Measurements from ENCODE around the gene FGD2. TPM values are rescaled to one million over a fixed set of nuclear protein-coding genes. Genes with fewer than 3 reads are reported as not detected.

FGD2 gene
- total RNA-seq, 2 donors from 2014 or later = 10.1 to 11.9 TPM

- Histone ChIP-seq H3K4me1 (peaks cover 3% of the 10 kb centered on the region), H3K9me3 (no peaks in the 10 kb centered on the region), H3K27me3 (no peaks in the 10 kb centered on the region), H3K36me3 (replicated peaks in 1 of 2; ENCODE audit: insufficient read depth in 1 of 2, low read depth in 2 of 2) (no peaks in the 10 kb centered on the region), H3K27ac (peak overlapping the region in 2 of 4 donors; percentile 35 to 46), H3K4me3 (no peak overlapping the region)
- intact Hi-C loops (cut with DNase I) = loop anchor here (10.0 kb wide), 1 partner anchor 237 kb away; no protein-coding TSS in a partner anchor
- TF ChIP-seq POLR2A (IDR thresholded peaks at IDR 0.05) (no peak), CTCF (IDR thresholded peaks at IDR 0.05) (no peak)
- ATAC-seq (peak; percentile 43), DNase-seq (peak in 2 of 4 donors; percentile 19 to 20)
- WGBS, 2 donors = 71 to 77% methylated on average over 8 to 11 of the region's 11 CpGs
These were observed 6.4 kb downstream of the FGD2 start for GRCh38 chr6:37011656-37012378.

- WGBS, 2 donors = 87 to 90% methylated on average over 17 to 18 of the region's 21 CpGs
- TF ChIP-seq CTCF (IDR thresholded peaks at IDR 0.05) = no peak
- TF ChIP-seq POLR2A (IDR thresholded peaks at IDR 0.05) = no peak
- Histone ChIP-seq H3K27ac (no peak overlapping the region), H3K9me3 (no peaks in the 10 kb centered on the region), H3K4me1 (peaks cover 15% of the 10 kb centered on the region), H3K27me3 (no peaks in the 10 kb centered on the region), H3K4me3 (no peak overlapping the region), H3K36me3 (replicated peaks in 1 of 2; ENCODE audit: insufficient read depth in 1 of 2, low read depth in 2 of 2) (no peaks in the 10 kb centered on the region)
- no peak for ATAC-seq
- intact Hi-C loops (cut with DNase I) = loop anchor here (10.0 kb wide), 1 partner anchor 239 kb away; no protein-coding TSS in a partner anchor
- DNase-seq = no peak
These were observed 8.3 kb downstream of the FGD2 start for GRCh38 chr6:37013516-37014491.

GRCh38 chr6:37014667-37015066 lies 9.2 kb downstream of the FGD2 start:
- no peak for ATAC-seq
- Histone ChIP-seq H3K9me3 (no peaks in the 10 kb centered on the region), H3K27ac (no peak overlapping the region), H3K4me1 (peaks cover 18% of the 10 kb centered on the region), H3K36me3 (replicated peaks in 1 of 2; ENCODE audit: insufficient read depth in 1 of 2, low read depth in 2 of 2) (no peaks in the 10 kb centered on the region), H3K27me3 (no peaks in the 10 kb centered on the region), H3K4me3 (no peak overlapping the region)
- intact Hi-C loops (cut with DNase I) = loop anchor here (5.0 to 10.0 kb wide), 2 partner anchors 193 to 240 kb away; no protein-coding TSS in a partner anchor
- WGBS, 2 donors = 80 to 87% methylated on average over 2 to 12 of the region's 12 CpGs
- TF ChIP-seq POLR2A (IDR thresholded peaks at IDR 0.05) = no peak
- no peak for DNase-seq

GRCh38 chr6:37015532-37015931 lies 10.1 kb downstream of the FGD2 start:
- no peaks in the 10 kb centered on the region for H3K36me3 ChIP-seq (replicated peaks in 1 of 2; ENCODE audit: insufficient read depth in 1 of 2, low read depth in 2 of 2)
- H3K4me3 ChIP-seq = no peak overlapping the region
- no peaks in the 10 kb centered on the region for H3K9me3 ChIP-seq
- WGBS, 2 donors = 79 to 86% methylated on average over 7 to 9 of the region's 9 CpGs
- DNase-seq = no peak
- intact Hi-C loops (cut with DNase I) = loop anchor here (5.0 to 10.0 kb wide), 2 partner anchors 192 to 241 kb away; no protein-coding TSS in a partner anchor
- H3K27me3 ChIP-seq = no peaks in the 10 kb centered on the region
- H3K4me1 ChIP-seq = peaks cover 23% of the 10 kb centered on the region
- ATAC-seq = no peak
- H3K27ac ChIP-seq = no peak overlapping the region
- TF ChIP-seq CTCF (IDR thresholded peaks at IDR 0.05) (no peak), POLR2A (IDR thresholded peaks at IDR 0.05) (no peak)

GRCh38 chr6:37016995-37017394 lies 11.5 kb downstream of the FGD2 start:
- H3K4me1 ChIP-seq = peaks cover 31% of the 10 kb centered on the region
- TF ChIP-seq CTCF (IDR thresholded peaks at IDR 0.05) = no peak
- TF ChIP-seq POLR2A (IDR thresholded peaks at IDR 0.05) = no peak
- intact Hi-C loops (cut with DNase I) = loop anchor here (5.0 to 10.0 kb wide), 2 partner anchors 190 to 242 kb away; no protein-coding TSS in a partner anchor
- ATAC-seq (no peak), DNase-seq (no peak)
- no peaks in the 10 kb centered on the region for H3K9me3 ChIP-seq
- H3K27ac ChIP-seq = no peak overlapping the region
- H3K4me3 ChIP-seq = no peak overlapping the region
- no peaks in the 10 kb centered on the region for H3K36me3 ChIP-seq (replicated peaks in 1 of 2; ENCODE audit: insufficient read depth in 1 of 2, low read depth in 2 of 2)
- 79 to 87% methylated on average over 3 of the region's 3 CpGs for WGBS, 2 donors
- H3K27me3 ChIP-seq = no peaks in the 10 kb centered on the region

Measured in body of pancreas (tissue), 4 donors.